Ectodermal cell (in vitro differentiated cells): ENCODE data around the gene RDM1.

ENCODE experiments used
- H3K27ac ChIP-seq: 2 replicates; pipeline ENCODE4 v1.7.0; 2013; ENCODE audit warnings: mild to moderate bottlenecking, low read depth, low read length; ENCODE audit not compliant: insufficient read depth, poor library complexity, severe bottlenecking
- H3K27me3 ChIP-seq: 2 replicates; pipeline ENCODE4 v1.7.0; 2013; ENCODE audit warnings: mild to moderate bottlenecking, low read length; ENCODE audit not compliant: insufficient read depth, control insufficient read depth, poor library complexity, severe bottlenecking
- H3K36me3 ChIP-seq: one replicate; pipeline ENCODE4 v1.7.0; 2013; ENCODE audit warnings: low read length; ENCODE audit not compliant: control insufficient read depth, insufficient read depth
- H3K4me1 ChIP-seq: one replicate; pipeline ENCODE4 v1.7.0; 2013; ENCODE audit warnings: low read length; ENCODE audit not compliant: control insufficient read depth, insufficient read depth
- H3K4me3 ChIP-seq: 2 replicates; pipeline ENCODE4 v1.7.0; 2013; ENCODE audit warnings: low read depth, low read length, control low read depth; ENCODE audit not compliant: insufficient read depth
- H3K9me3 ChIP-seq: 2 replicates; pipeline ENCODE4 v1.7.0; 2013; ENCODE audit warnings: mild to moderate bottlenecking, low read length, moderate library complexity; ENCODE audit not compliant: control insufficient read depth
- WGBS, 2 experiments: methylation state at CpG; one replicate each; pipeline ENCODE4 v1.1.7; 2013; ENCODE audit warnings: missing lambda C conversion rate in 2 of 2; 5-methylcytosine and 5-hydroxymethylcytosine counted together

Gene RDM1

GRCh38 chr17:35934760-35935159 lies 4.2 kb upstream of the RDM1 start:
- no peak overlapping the region for H3K27ac ChIP-seq
- H3K9me3 ChIP-seq = no peaks in the 10 kb centered on the region
- peaks cover 12% of the 10 kb centered on the region for H3K4me1 ChIP-seq
- H3K4me3 ChIP-seq = no peak overlapping the region
- 91 to 94% methylated on average over 10 of the region's 10 CpGs for WGBS, 2 experiments
- no peaks in the 10 kb centered on the region for H3K27me3 ChIP-seq
- H3K36me3 ChIP-seq = no peaks in the 10 kb centered on the region

DNA sequence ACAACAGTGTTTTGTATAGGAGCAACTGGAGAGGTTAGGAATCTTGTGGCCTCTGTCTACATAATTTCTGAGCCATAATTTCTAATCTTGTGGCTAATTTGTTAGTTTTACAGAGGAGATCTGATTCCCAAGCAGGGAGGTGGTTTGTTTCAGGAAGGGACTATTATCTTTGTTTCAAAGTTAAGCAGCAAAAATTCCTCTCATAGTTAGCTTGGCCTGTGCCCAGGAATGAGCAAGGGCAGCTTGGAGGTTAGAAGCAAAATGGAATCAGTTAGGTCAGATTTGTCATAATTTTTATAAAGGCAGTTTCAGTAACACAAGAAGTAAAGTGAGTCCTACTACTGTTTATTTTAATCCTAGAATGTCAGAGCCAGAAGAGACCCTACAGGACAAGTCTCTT lies 2.0 kb upstream of the RDM1 start:
- H3K27me3 ChIP-seq = no peaks in the 10 kb centered on the region
- no peaks in the 10 kb centered on the region for H3K9me3 ChIP-seq
- peaks cover 12% of the 10 kb centered on the region for H3K4me1 ChIP-seq
- no peak overlapping the region for H3K4me3 ChIP-seq
- H3K27ac ChIP-seq = no peak overlapping the region
- no peaks in the 10 kb centered on the region for H3K36me3 ChIP-seq

- H3K27ac ChIP-seq = no peak overlapping the region
- no peaks in the 10 kb centered on the region for H3K27me3 ChIP-seq
- 89 to 94% methylated on average over 5 to 6 of the region's 6 CpGs for WGBS, 2 experiments
- no peaks in the 10 kb centered on the region for H3K36me3 ChIP-seq
- H3K9me3 ChIP-seq = no peaks in the 10 kb centered on the region
- peaks cover 12% of the 10 kb centered on the region for H3K4me1 ChIP-seq
- no peak overlapping the region for H3K4me3 ChIP-seq
These were observed 1.3 kb upstream of the RDM1 start for GRCh38 chr17:35931794-35932425.

GRCh38 chr17:35927714-35928113 lies 2.9 kb downstream of the RDM1 start:
- no peaks in the 10 kb centered on the region for H3K36me3 ChIP-seq
- H3K4me1 ChIP-seq = peaks cover 12% of the 10 kb centered on the region
- no peak overlapping the region for H3K27ac ChIP-seq
- H3K27me3 ChIP-seq = no peaks in the 10 kb centered on the region
- H3K4me3 ChIP-seq = no peak overlapping the region
- H3K9me3 ChIP-seq = no peaks in the 10 kb centered on the region

DNA sequence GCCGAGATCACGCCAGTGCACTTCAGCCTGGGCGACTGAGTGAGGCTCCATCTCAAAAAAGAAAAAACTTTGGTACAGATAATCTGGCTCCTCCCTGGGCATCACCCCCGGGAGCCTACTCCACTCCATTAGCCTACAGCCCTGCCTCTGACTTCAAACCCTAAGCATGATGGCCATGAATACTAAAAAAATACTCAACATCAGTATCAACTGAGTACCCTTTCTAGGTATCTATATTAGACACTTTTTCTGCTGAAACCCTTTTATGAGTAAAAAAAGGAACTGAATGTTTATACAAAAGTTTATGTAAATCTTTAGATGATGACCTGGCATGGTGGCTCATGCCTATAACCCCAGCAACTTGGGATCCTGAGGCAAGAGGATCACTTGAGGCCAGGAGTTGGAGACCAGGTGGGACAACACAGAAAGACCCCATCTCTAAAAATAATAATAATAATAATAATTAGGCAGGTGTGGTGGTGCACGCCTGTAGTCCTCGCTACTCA lies 6.9 kb downstream of the RDM1 start:
- H3K4me3 ChIP-seq = no peak overlapping the region
- H3K4me1 ChIP-seq = no peaks in the 10 kb centered on the region
- no peaks in the 10 kb centered on the region for H3K36me3 ChIP-seq
- H3K27me3 ChIP-seq = no peaks in the 10 kb centered on the region
- H3K27ac ChIP-seq = no peak overlapping the region
- no peaks in the 10 kb centered on the region for H3K9me3 ChIP-seq
- 97 to 98% methylated on average over 6 of the region's 6 CpGs for WGBS, 2 experiments

DNA sequence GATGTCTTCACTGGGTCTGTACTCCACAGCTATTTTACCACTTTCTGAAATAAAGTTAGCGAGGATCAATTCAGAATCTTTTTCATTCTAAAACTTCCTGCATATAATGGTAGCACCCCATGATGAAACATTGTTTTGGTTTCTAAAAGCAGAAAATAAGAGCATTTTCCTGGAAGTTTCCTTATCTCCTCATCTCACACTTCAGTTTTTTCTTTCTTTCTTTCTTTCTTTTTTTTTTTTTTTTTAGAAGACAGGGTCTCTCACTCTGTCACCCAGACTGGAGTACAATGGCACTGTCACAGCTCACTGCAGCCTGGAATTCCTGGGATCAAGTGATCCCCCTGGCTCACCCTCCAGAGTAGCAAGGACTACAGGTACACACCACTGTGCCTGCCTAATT lies 10.3 kb downstream of the RDM1 start:
- no peaks in the 10 kb centered on the region for H3K9me3 ChIP-seq
- 91 to 100% methylated on average over 1 of the region's 1 CpG for WGBS, 2 experiments
- H3K27me3 ChIP-seq = no peaks in the 10 kb centered on the region
- H3K27ac ChIP-seq = no peak overlapping the region
- H3K4me1 ChIP-seq = no peaks in the 10 kb centered on the region
- H3K36me3 ChIP-seq = no peaks in the 10 kb centered on the region
- H3K4me3 ChIP-seq = no peak overlapping the region

GRCh38 chr17:35918665-35919064 lies 11.9 kb downstream of the RDM1 start:
- Histone ChIP-seq H3K36me3 (no peaks in the 10 kb centered on the region), H3K4me3 (no peak overlapping the region), H3K27ac (no peak overlapping the region), H3K27me3 (no peaks in the 10 kb centered on the region), H3K4me1 (no peaks in the 10 kb centered on the region), H3K9me3 (no peaks in the 10 kb centered on the region)
- WGBS, 2 experiments = 95 to 98% methylated on average over 3 of the region's 3 CpGs

GRCh38 chr17:35917519-35918213 lies 12.9 kb downstream of the RDM1 start:
- WGBS, 2 experiments = 95 to 96% methylated on average over 29 of the region's 29 CpGs
- no peak overlapping the region for H3K4me3 ChIP-seq
- no peaks in the 10 kb centered on the region for H3K9me3 ChIP-seq
- H3K27me3 ChIP-seq = no peaks in the 10 kb centered on the region
- H3K27ac ChIP-seq = no peak overlapping the region
- no peaks in the 10 kb centered on the region for H3K36me3 ChIP-seq
- H3K4me1 ChIP-seq = no peaks in the 10 kb centered on the region

DNA sequence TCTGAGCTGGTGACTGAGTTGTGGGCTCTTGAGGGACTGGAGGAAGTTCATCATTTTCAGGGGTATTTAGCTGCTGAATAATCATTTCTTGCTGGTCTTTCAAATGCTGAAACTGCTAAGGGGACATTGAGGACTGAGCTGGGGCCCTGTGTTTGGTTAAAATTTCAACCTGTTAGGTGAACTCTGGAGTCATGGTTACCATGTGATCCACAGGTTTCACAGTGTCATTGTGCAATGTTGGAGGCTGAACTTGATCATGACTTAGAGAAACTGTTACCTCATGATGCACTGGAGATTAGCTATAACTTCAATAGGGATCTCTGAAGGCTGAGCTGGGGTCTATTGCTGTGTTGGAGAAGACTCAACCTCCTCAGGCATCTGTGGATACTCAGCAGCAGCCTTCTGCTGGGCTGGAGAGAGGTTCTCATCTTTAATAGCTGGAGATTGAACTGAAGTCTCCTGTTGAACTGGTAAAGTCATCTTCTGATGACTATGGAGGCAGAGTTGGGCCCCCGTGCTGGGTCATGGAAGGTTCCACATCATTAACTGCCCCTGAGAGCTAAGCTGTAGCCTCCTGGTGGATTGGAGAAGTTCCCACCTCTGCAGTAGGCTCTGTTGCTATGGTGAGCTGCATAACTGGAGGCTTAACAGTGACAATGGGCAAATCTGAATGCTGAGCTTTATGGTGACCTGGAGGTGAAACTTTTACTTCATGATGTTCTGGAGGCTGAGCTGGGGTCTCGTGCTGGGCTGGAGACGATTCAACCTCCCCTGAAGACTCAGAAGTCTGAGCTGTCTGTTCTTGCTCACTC lies 15.2 kb downstream of the RDM1 start:
- H3K36me3 ChIP-seq = no peaks in the 10 kb centered on the region
- no peaks in the 10 kb centered on the region for H3K9me3 ChIP-seq
- no peaks in the 10 kb centered on the region for H3K27me3 ChIP-seq
- H3K4me1 ChIP-seq = no peaks in the 10 kb centered on the region
- no peak overlapping the region for H3K27ac ChIP-seq
- 95 to 96% methylated on average over 3 of the region's 3 CpGs for WGBS, 2 experiments
- H3K4me3 ChIP-seq = no peak overlapping the region

DNA sequence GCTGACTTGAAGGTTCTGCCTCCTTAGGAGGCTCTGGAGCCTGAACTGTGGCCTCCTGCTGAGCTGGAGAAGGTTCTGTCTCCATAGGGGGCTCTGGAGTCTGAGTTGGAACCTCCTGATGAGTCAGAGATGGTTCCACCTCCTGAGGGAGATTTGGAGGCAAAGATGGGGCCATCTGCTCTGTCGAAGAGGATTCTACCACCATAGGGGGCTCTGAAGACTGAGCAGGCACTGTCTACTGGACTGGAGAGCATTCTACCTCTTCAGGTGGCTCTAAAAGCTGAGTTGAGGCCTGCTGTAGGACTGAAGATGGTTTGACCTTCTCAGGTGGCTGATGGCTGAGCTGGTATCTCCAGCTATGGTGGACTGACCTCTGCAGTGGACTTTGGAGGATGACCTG lies 16.2 kb downstream of the RDM1 start:
- WGBS, 2 experiments = 90 to 93% methylated on average over 1 of the region's 1 CpG
- Histone ChIP-seq H3K4me3 (no peak overlapping the region), H3K4me1 (no peaks in the 10 kb centered on the region), H3K27ac (no peak overlapping the region), H3K36me3 (no peaks in the 10 kb centered on the region), H3K27me3 (no peaks in the 10 kb centered on the region), H3K9me3 (no peaks in the 10 kb centered on the region)
